IMR-90 (cell line): ENCODE results near the gene TRAPPC10. TPM values are rescaled to one million over a fixed set of nuclear protein-coding genes. Genes with fewer than 3 reads are reported as not detected.

Source experiments
- ATAC-seq: fragments of 200-7000 bp; cut with Tn5 transposase; 2 replicates; pipeline ENCODE4 v1.9.1; 2020; ENCODE audit warnings: low read depth, mild to moderate bottlenecking, moderate library complexity
- BruUV-seq: library from RNA; stranded (reverse); fragments of 400-500 nt; replicated peaks from 2 replicates; lab custom pipeline; 2021; lab: Mats Ljungman, UMichigan
- CTCF ChIA-PET: fragments of 300-600 bp; formaldehyde crosslinking; extraction: SDS; loops from one replicate; lab custom pipeline; 2021; ENCODE audit warnings: antibody characterized with exemption; lab: Yijun Ruan, JAX
- POLR2A ChIA-PET: fragments of 300-600 bp; sonication (Branson Sonifier 250); formaldehyde crosslinking; loops from one replicate; lab custom pipeline; 2022; ENCODE audit warnings: antibody characterized with exemption; ENCODE audit not compliant: unreplicated experiment; lab: Charles Lee
- DNase-seq: peaks from one replicate; pipeline ENCODE4 v3.0.0; 2013
- H2AFZ ChIP-seq: replicated peaks from 2 replicates; pipeline ENCODE3; 2013; ENCODE audit warnings: low read length, mild to moderate bottlenecking; ENCODE audit not compliant: poor library complexity
- H2AK5ac ChIP-seq: 2 replicates; pipeline ENCODE4 v1.6.1; 2013; ENCODE audit warnings: low read depth, low read length, inconsistent platforms
- H2AK9ac ChIP-seq: replicated peaks from 2 replicates; pipeline ENCODE3; 2013; ENCODE audit warnings: mild to moderate bottlenecking, low read depth, low read length, moderate library complexity; ENCODE audit not compliant: poor library complexity
- H2BK120ac ChIP-seq: 2 replicates; pipeline ENCODE4 v1.6.1; 2013; ENCODE audit warnings: low read depth, low read length, inconsistent platforms
- H2BK15ac ChIP-seq: 3 replicates; pipeline ENCODE4 v1.6.1; 2013; ENCODE audit warnings: low read depth, low read length, inconsistent platforms
- H2BK20ac ChIP-seq: 2 replicates; pipeline ENCODE4 v1.6.1; 2013; ENCODE audit warnings: low read depth, mild to moderate bottlenecking, inconsistent platforms, low read length, moderate library complexity
- H2BK5ac ChIP-seq: 2 replicates; pipeline ENCODE4 v1.6.1; 2013; ENCODE audit warnings: mild to moderate bottlenecking, low read depth, low read length, inconsistent platforms; ENCODE audit not compliant: poor library complexity, severe bottlenecking
- H3K14ac ChIP-seq: replicated peaks from 2 replicates; pipeline ENCODE4 v1.6.1; 2013; ENCODE audit warnings: low read depth, low read length, inconsistent platforms
- H3K18ac ChIP-seq: 2 replicates; pipeline ENCODE4 v1.6.1; 2013; ENCODE audit warnings: low read depth, low read length, control low read depth
- H3K23ac ChIP-seq: 2 replicates; pipeline ENCODE4 v1.6.1; 2013; ENCODE audit warnings: low read depth, low read length, inconsistent platforms
- H3K27ac ChIP-seq: 2 replicates; pipeline ENCODE4 v1.5.1; 2013; ENCODE audit warnings: mild to moderate bottlenecking, control low read depth, low read length; ENCODE audit not compliant: insufficient read depth
- H3K27me3 ChIP-seq: 2 replicates; pipeline ENCODE4 v1.6.1; 2013; ENCODE audit warnings: low read length; ENCODE audit not compliant: control insufficient read depth, insufficient read depth
- H3K36me3 ChIP-seq: 2 replicates; pipeline ENCODE4 v1.6.1; 2013; ENCODE audit warnings: low read length, mixed read lengths; ENCODE audit not compliant: control insufficient read depth, insufficient read depth
- H3K4ac ChIP-seq: 2 replicates; pipeline ENCODE4 v1.6.1; 2013; ENCODE audit warnings: low read depth, low read length, inconsistent platforms
- H3K4me1 ChIP-seq: 2 replicates; pipeline ENCODE4 v1.6.1; 2013; ENCODE audit warnings: low read length, mixed read lengths; ENCODE audit not compliant: control insufficient read depth, insufficient read depth
- H3K4me2 ChIP-seq: 2 replicates; pipeline ENCODE4 v1.6.1; 2013; ENCODE audit warnings: low read depth, mild to moderate bottlenecking, control low read depth, low read length, moderate library complexity
- H3K4me3 ChIP-seq: 2 replicates; pipeline ENCODE4 v1.5.1; 2013; ENCODE audit warnings: low read depth, mild to moderate bottlenecking, control low read depth, low read length, moderate library complexity; ENCODE audit not compliant: insufficient read depth
- H3K56ac ChIP-seq: 2 replicates; pipeline ENCODE4 v1.6.1; 2013; ENCODE audit warnings: low read length, inconsistent platforms; ENCODE audit not compliant: insufficient read depth; ENCODE audit errors: extremely low read depth
- H3K79me1 ChIP-seq, 2 experiments: 2 replicates each; pipeline ENCODE4 v1.6.1; 2013; ENCODE audit warnings: low read length in 2 of 2, inconsistent platforms in 1 of 2, low read depth in 1 of 2
- H3K9ac ChIP-seq: 2 replicates; pipeline ENCODE4 v1.6.1; 2013; ENCODE audit warnings: low read depth, low read length, control low read depth
- H3K9me1 ChIP-seq: 2 replicates; pipeline ENCODE4 v1.6.1; 2013; ENCODE audit warnings: low read length, inconsistent platforms; ENCODE audit not compliant: insufficient read depth
- H3K9me3 ChIP-seq: 2 replicates; pipeline ENCODE4 v1.6.1; 2013; ENCODE audit warnings: low read length; ENCODE audit not compliant: control insufficient read depth, insufficient read depth
- H4K20me1 ChIP-seq: 2 replicates; pipeline ENCODE4 v1.6.1; 2013; ENCODE audit warnings: low read length, inconsistent platforms; ENCODE audit not compliant: insufficient read depth
- H4K5ac ChIP-seq: 2 replicates; pipeline ENCODE4 v1.6.1; 2013; ENCODE audit warnings: mild to moderate bottlenecking, low read depth, low read length, control low read depth
- H4K8ac ChIP-seq, 2 experiments: 2 replicates each; pipeline ENCODE4 v1.6.1; 2013; ENCODE audit warnings: low read depth in 2 of 2, low read length in 2 of 2, control low read depth in 1 of 2, inconsistent platforms in 1 of 2
- H4K91ac ChIP-seq: 2 replicates; pipeline ENCODE4 v1.6.1; 2013; ENCODE audit warnings: low read depth, low read length, inconsistent platforms; ENCODE audit not compliant: insufficient read depth
- MXI1 ChIP-seq: IDR thresholded peaks from 2 replicates; pipeline ENCODE4 v1.6.1; 2012; ENCODE audit warnings: low read depth, mild to moderate bottlenecking, low read length, moderate library complexity, borderline replicate concordance
- WGBS, 2 experiments: methylation state at CpG; one replicate each; pipeline versions ENCODE4 v1.1.5 to v1.1.7; 2013; ENCODE audit warnings: missing lambda C conversion rate in 2 of 2; ENCODE audit not compliant: insufficient read length in 1 of 2; ENCODE audit errors: extremely low coverage in 2 of 2; 5-methylcytosine and 5-hydroxymethylcytosine counted together
- dilution Hi-C: fragments of 300-500 bp; cut with HindIII; formaldehyde crosslinking; loops from one replicate; pipeline ENCODE4 v1.14.3; 2018; ENCODE audit warnings: low sequenced_read_pairs; ENCODE audit not compliant: unreplicated experiment
- in situ Hi-C: fragments of 300-500 bp; cut with MboI; formaldehyde crosslinking; loops from 3 replicates; pipeline ENCODE4 v1.14.3; 2019; ENCODE audit warnings: low sequenced_read_pairs, inconsistent platforms, mixed read lengths
- intact Hi-C: fragments of 100-400 bp; cut with micrococcal nuclease; formaldehyde crosslinking; loops from 2 replicates; pipeline ENCODE4 v1.10.0; 2022
- polyA plus RNA-seq, 3 experiments: library from polyadenylated mRNA; depleted of rRNA; stranded (reverse); fragments of >200 nt; gene quantifications; 2 replicates each; pipeline ENCODE4 v1.2.3, GENCODE V29; 2012; ENCODE audit warnings: low replicate concordance in 1 of 3
- total RNA-seq: library from RNA; depleted of rRNA; stranded (reverse); fragments of >200 nt; gene quantifications from 2 replicates; pipeline ENCODE4 v1.2.3, GENCODE V29; 2012

TRAPPC10 gene
- total and polyA plus RNA-seq, 2 of the 4 experiments (the other 2 are of a cell fraction) = 17.8 to 18.1 TPM

- H2AFZ ChIP-seq = no peak overlapping the region
- H4K5ac ChIP-seq = no peak overlapping the region
- no peak overlapping the region for H3K23ac ChIP-seq
- H3K27ac ChIP-seq = no peak overlapping the region
- ChIA-PET CTCF (no interaction called here), POLR2A (no interaction called here)
- H3K9me3 ChIP-seq = no peaks in the 10 kb centered on the region
- H4K8ac ChIP-seq = no peak overlapping the region
- intact Hi-C loops (no loop called here), in situ Hi-C loops (no loop called here), dilution Hi-C loops (no loop called here)
- no peak overlapping the region for H3K18ac ChIP-seq
- H2BK120ac ChIP-seq = no peak overlapping the region
- H3K14ac ChIP-seq = no peak overlapping the region
- BruUV-seq = no TSS peak
- H2AK5ac ChIP-seq = no peak overlapping the region
- no peak for DNase-seq
- no peaks in the 10 kb centered on the region for H3K79me1 ChIP-seq
- H3K4me2 ChIP-seq = no peak overlapping the region
- no peak overlapping the region for H2BK20ac ChIP-seq
- peaks cover 5% of the 10 kb centered on the region; the same call in 1 of the 2 replicates for H3K36me3 ChIP-seq
- H3K4me3 ChIP-seq = no peak overlapping the region
- TF ChIP-seq MXI1 = no peak
- whole genome bisulfite sequencing, 2 experiments = no CpG with 5 or more reads among the region's 6 CpGs
- no peaks in the 10 kb centered on the region for H3K27me3 ChIP-seq
- no peak overlapping the region for H2AK9ac ChIP-seq
- H3K56ac ChIP-seq = no peak overlapping the region
- H3K4ac ChIP-seq = no peak overlapping the region
- H3K9me1 ChIP-seq = peaks cover 3% of the 10 kb centered on the region; the same call in 1 of the 2 replicates
- no peaks in the 10 kb centered on the region; the same call in 1 of the 2 replicates for H3K4me1 ChIP-seq
- no peak for ATAC-seq
- no peak overlapping the region for H2BK5ac ChIP-seq
- H4K20me1 ChIP-seq = no peaks in the 10 kb centered on the region; the same call in 1 of the 2 replicates
- H4K91ac ChIP-seq = no peak overlapping the region
- H2BK15ac ChIP-seq = no peak overlapping the region
- no peak overlapping the region for H3K9ac ChIP-seq
Observed at GRCh38 chr21:43987509-43987908, 24.6 kb upstream of the TRAPPC10 start.
